ENCODE data around the gene KRTCAP2.

GRCh38 chr1:155133799-155134281 is 39.3 kb downstream of the KRTCAP2 start:
- TF ChIP-seq, protein P1, sequence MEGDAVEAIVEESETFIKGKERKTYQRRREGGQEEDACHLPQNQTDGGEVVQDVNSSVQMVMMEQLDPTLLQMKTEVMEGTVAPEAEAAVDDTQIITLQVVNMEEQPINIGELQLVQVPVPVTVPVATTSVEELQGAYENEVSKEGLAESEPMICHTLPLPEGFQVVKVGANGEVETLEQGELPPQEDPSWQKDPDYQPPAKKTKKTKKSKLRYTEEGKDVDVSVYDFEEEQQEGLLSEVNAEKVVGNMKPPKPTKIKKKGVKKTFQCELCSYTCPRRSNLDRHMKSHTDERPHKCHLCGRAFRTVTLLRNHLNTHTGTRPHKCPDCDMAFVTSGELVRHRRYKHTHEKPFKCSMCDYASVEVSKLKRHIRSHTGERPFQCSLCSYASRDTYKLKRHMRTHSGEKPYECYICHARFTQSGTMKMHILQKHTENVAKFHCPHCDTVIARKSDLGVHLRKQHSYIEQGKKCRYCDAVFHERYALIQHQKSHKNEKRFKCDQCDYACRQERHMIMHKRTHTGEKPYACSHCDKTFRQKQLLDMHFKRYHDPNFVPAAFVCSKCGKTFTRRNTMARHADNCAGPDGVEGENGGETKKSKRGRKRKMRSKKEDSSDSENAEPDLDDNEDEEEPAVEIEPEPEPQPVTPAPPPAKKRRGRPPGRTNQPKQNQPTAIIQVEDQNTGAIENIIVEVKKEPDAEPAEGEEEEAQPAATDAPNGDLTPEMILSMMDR (IDR thresholded peaks at IDR 0.05): no peak
- no peak for TF ChIP-seq POLR2A (IDR thresholded peaks at IDR 0.05)
